Cortex of kidney (tissue), 1 donor: ENCODE data around the gene OR8I2.
"Not testable (repeated sequence)": the region's sequence is repeated elsewhere in the genome, so short reads cannot be mapped to it uniquely, and the experiment has no call there.

Source experiments
- DNase-seq: peaks from one replicate; lab custom pipeline; 2025; lab: John Stamatoyannopoulos, UW

The OR8I2 gene

GRCh38 chr11:56093008-56093407 is at the start of gene OR8I2:
TSS of gene OR8I2 (plus strand) at chr11:56093308. CDS start at chr11:56093308, 0 bp downstream.
- DNase-seq, result no peak

- no peak for DNase-seq
Observed at GRCh38 chr11:56045538-56045937, 47.6 kb upstream of the OR8I2 start.

- no peak for DNase-seq
Observed at GRCh38 chr11:56048480-56048879, 44.6 kb upstream of the OR8I2 start.

GRCh38 chr11:56049487-56049886 is 43.6 kb upstream of the OR8I2 start:
- no peak for DNase-seq

- DNase-seq, result not testable (repeated sequence)
Observed at GRCh38 chr11:56056366-56056765, 36.7 kb upstream of the OR8I2 start.

- DNase-seq, result not testable (repeated sequence)
Observed at GRCh38 chr11:56057661-56058237, 35.4 kb upstream of the OR8I2 start.

GRCh38 chr11:56058260-56058780 is 34.8 kb upstream of the OR8I2 start:
- not testable (repeated sequence) for DNase-seq

GRCh38 chr11:56066980-56067379 is 26.1 kb upstream of the OR8I2 start:
- no peak for DNase-seq

GRCh38 chr11:56089697-56090096 is 3.4 kb upstream of the OR8I2 start:
- DNase-seq, result no peak

GRCh38 chr11:56103210-56103737 is 10.2 kb downstream of the OR8I2 start, which contains the start of gene OR8H2:
TSS of gene OR8H2 (plus strand) at chr11:56103687. CDS start at chr11:56105043, 1,356 bp downstream.
- DNase-seq, result no peak

- no peak for DNase-seq
Observed at GRCh38 chr11:56122073-56122472, 29.0 kb downstream of the OR8I2 start, which contains the start of gene OR8H3. TSS of gene OR8H3 (plus strand) at chr11:56122373. CDS start at chr11:56122373, 0 bp downstream.

- no peak for DNase-seq
Observed at GRCh38 chr11:56140151-56140661, 47.1 kb downstream of the OR8I2 start, which contains the start of gene OR8J3. TSS of gene OR8J3 (minus strand) at chr11:56140201. CDS start at chr11:56137718, 2,483 bp downstream.

- DNase-seq, result not testable (repeated sequence)
Observed at GRCh38 chr11:56143681-56144080, 50.6 kb downstream of the OR8I2 start.
